ENCODE data around the gene ITPKB.

ITPKB gene

DNA sequence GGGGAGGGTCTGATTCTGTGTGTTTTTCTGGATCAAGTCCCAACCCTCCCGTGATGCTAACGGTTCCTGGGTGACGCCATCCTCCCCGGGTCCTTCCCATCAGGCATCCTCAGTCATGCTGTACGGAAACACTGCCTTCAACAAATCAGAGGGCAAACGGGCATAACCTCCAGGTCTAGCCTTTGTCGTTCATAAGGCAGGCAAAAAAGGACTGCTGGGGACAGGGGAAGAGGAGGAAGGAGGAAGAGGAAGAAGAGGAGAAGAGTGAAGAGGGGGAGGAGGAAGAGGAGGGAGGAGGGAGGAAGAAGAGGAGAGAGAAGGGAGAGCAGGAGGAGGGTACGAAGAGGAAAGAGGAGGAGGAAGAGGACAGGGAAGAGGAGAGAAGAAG, 84.4 kb downstream of the ITPKB start:
- no peaks in the 10 kb centered on the region for H3K27me3 ChIP-seq (ENCODE audit: insufficient read depth, poor library complexity, severe bottlenecking)
- DNase-seq (ENCODE audit: low read depth in 1 of 2, low spot score in 1 of 2): peak in 1 of 2 experiments; percentile 51
- TF ChIP-seq POLR2AphosphoS5 (IDR thresholded peaks at IDR 0.05; ENCODE audit: low read depth): no peak
- TF ChIP-seq SPI1 (IDR thresholded peaks at IDR 0.05; ENCODE audit: borderline replicate concordance, low read depth): no peak
- TF ChIP-seq CTCF (IDR thresholded peaks at IDR 0.05; ENCODE audit: insufficient read depth, low read length): no peak
- no peak for TF ChIP-seq GABPA (IDR thresholded peaks at IDR 0.05; ENCODE audit: low read depth)
- no peak for TF ChIP-seq REST (IDR thresholded peaks at IDR 0.05; ENCODE audit: insufficient replicate concordance, low read depth)
- no peak overlapping the region for H3K4me3 ChIP-seq (replicated peaks; ENCODE audit: insufficient read depth, low read length)
- no peak overlapping the region; the same call in 1 of the 2 replicates for H3K27ac ChIP-seq (replicated peaks)

DNA sequence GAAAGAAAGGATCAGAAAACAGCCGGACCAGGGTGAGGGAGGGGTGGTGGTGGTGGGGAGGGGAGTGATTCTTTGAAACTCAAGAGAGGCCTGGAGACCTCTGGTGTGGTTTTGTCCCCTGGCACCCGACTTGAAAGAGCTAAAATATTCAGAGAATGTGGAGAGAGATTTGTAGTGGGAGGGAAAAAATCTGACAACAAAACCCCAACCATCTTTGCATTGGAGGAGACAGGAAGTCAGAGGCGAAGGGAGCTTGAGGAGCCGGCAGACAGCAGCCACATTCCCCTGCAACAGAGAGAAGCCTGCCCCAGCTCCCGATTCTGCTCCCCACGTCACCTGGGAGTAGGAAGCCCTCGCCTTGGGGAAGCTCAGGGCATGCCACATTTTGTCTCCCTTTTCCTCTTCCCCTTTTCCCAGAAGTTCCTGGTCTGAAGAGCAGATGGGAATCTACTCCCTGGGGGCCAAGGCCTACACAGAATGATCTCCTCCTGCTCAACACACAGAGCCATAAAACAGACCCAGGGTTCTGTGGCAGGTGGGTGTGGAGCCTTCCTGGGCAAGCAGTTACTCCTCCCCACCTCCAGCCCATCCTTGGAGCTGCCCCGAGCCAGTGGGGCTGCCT, 84.9 kb downstream of the ITPKB start:
- Histone ChIP-seq H3K4me3 (replicated peaks; ENCODE audit: insufficient read depth, low read length) (no peak overlapping the region), H3K27ac (replicated peaks) (no peak overlapping the region), H3K27me3 (ENCODE audit: insufficient read depth, poor library complexity, severe bottlenecking) (no peaks in the 10 kb centered on the region)
- TF ChIP-seq GABPA (IDR thresholded peaks at IDR 0.05; ENCODE audit: low read depth): no peak
- no peak for TF ChIP-seq SPI1 (IDR thresholded peaks at IDR 0.05; ENCODE audit: borderline replicate concordance, low read depth)
- no peak for TF ChIP-seq REST (IDR thresholded peaks at IDR 0.05; ENCODE audit: insufficient replicate concordance, low read depth)
- TF ChIP-seq POLR2AphosphoS5 (IDR thresholded peaks at IDR 0.05; ENCODE audit: low read depth): no peak
- no peak for TF ChIP-seq CTCF (IDR thresholded peaks at IDR 0.05; ENCODE audit: insufficient read depth, low read length)
- DNase-seq (ENCODE audit: low read depth in 1 of 2, low spot score in 1 of 2): no peak

DNA sequence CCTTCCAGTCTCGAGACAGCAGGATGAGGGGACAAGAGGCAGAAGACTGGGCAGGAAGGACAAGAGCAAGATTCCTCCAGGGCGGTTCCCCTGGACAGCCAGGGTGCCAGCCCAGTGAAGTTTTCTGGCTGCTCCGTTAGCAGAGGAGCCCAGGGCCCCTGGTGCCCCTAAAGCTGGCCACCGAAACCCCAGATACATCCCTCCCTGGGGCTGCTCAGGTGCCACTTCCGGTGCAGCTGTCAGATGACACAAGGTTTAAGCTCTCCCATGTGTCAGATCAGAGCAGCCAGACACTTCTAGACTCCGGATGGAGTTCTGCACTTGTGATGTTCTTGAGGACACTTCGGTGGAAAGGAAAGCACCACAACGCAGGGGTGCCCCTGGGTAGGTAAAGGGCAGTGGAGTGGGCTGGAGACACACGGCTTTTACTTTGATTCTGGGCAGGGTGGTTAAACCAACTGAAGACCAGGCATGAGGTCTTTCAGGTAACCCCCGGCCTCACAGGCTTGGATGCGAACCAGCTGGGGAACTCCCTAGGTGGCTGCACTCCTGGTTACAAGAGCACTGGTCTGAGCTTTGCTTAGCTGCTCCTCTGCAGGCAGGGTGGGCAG, 85.7 kb downstream of the ITPKB start:
- H3K4me3 ChIP-seq (replicated peaks; ENCODE audit: insufficient read depth, low read length): no peak overlapping the region
- no peak for TF ChIP-seq GABPA (IDR thresholded peaks at IDR 0.05; ENCODE audit: low read depth)
- TF ChIP-seq REST (IDR thresholded peaks at IDR 0.05; ENCODE audit: insufficient replicate concordance, low read depth): no peak
- TF ChIP-seq CTCF (IDR thresholded peaks at IDR 0.05; ENCODE audit: insufficient read depth, low read length): no peak
- TF ChIP-seq POLR2AphosphoS5 (IDR thresholded peaks at IDR 0.05; ENCODE audit: low read depth): no peak
- TF ChIP-seq SPI1 (IDR thresholded peaks at IDR 0.05; ENCODE audit: borderline replicate concordance, low read depth): no peak
- H3K27me3 ChIP-seq (ENCODE audit: insufficient read depth, poor library complexity, severe bottlenecking): no peaks in the 10 kb centered on the region
- DNase-seq (ENCODE audit: low read depth in 1 of 2, low spot score in 1 of 2): no peak
- no peak overlapping the region for H3K27ac ChIP-seq (replicated peaks)
